ENCODE measurements around the gene ASB15. TPM values are rescaled to one million over a fixed set of nuclear protein-coding genes. Genes with fewer than 3 reads are reported as not detected.
A peak's percentile ranks its signal among the peaks of the same experiment; 100 is the strongest.

The ASB15 gene
- total and polyA plus RNA-seq, 5 donors, result 15.6 to 56.7 (median 25.2) TPM

GRCh38 chr7:123570390-123571182 is 31.0 kb upstream of the ASB15 start:
- H3K27me3 ChIP-seq (ENCODE audit: control insufficient read depth, insufficient read depth), result no peaks in the 10 kb centered on the region
- no peak overlapping the region for H3K4me3 ChIP-seq (ENCODE audit: low read length)
- H3K9me3 ChIP-seq (ENCODE audit: control insufficient read depth, low read length), result no peaks in the 10 kb centered on the region
- ATAC-seq (no peak), DNase-seq (no peak)
- no peak overlapping the region for H3K27ac ChIP-seq (ENCODE audit: low read length)
- intact Hi-C loops (cut with DNase I), result no loop called here
- 69% methylated on average over 4 of the region's 4 CpGs for WGBS
- H3K4me1 ChIP-seq (ENCODE audit: control insufficient read depth, insufficient read depth, low read length), result no peaks in the 10 kb centered on the region

- intact Hi-C loops (cut with DNase I), result no loop called here
- no peak for ATAC-seq
- Histone ChIP-seq H3K4me3 (ENCODE audit: low read length) (no peak overlapping the region), H3K27ac (ENCODE audit: low read length) (no peak overlapping the region), H3K9me3 (ENCODE audit: control insufficient read depth, low read length) (no peaks in the 10 kb centered on the region), H3K27me3 (ENCODE audit: control insufficient read depth, insufficient read depth) (no peaks in the 10 kb centered on the region), H3K4me1 (ENCODE audit: control insufficient read depth, insufficient read depth, low read length) (no peaks in the 10 kb centered on the region)
- DNase-seq, result no peak
- WGBS, result 61% methylated on average over 1 of the region's 1 CpG
These were observed 30.4 kb upstream of the ASB15 start for GRCh38 chr7:123571187-123571586.

GRCh38 chr7:123571684-123572083 is 29.9 kb upstream of the ASB15 start:
- ATAC-seq (no peak), DNase-seq (no peak)
- no peak overlapping the region for H3K4me3 ChIP-seq (ENCODE audit: low read length)
- no peaks in the 10 kb centered on the region for H3K4me1 ChIP-seq (ENCODE audit: control insufficient read depth, insufficient read depth, low read length)
- no peak overlapping the region for H3K27ac ChIP-seq (ENCODE audit: low read length)
- intact Hi-C loops (cut with DNase I), result no loop called here
- no peaks in the 10 kb centered on the region for H3K9me3 ChIP-seq (ENCODE audit: control insufficient read depth, low read length)
- H3K27me3 ChIP-seq (ENCODE audit: control insufficient read depth, insufficient read depth), result no peaks in the 10 kb centered on the region
- 93% methylated on average over 1 of the region's 1 CpG for WGBS

GRCh38 chr7:123573341-123573740 is 28.3 kb upstream of the ASB15 start:
- ATAC-seq (no peak), DNase-seq (no peak)
- WGBS, result 70% methylated on average over 3 of the region's 3 CpGs
- intact Hi-C loops (cut with DNase I), result no loop called here
- Histone ChIP-seq H3K27me3 (ENCODE audit: control insufficient read depth, insufficient read depth) (no peaks in the 10 kb centered on the region), H3K4me3 (ENCODE audit: low read length) (no peak overlapping the region), H3K27ac (ENCODE audit: low read length) (no peak overlapping the region), H3K9me3 (ENCODE audit: control insufficient read depth, low read length) (no peaks in the 10 kb centered on the region), H3K4me1 (ENCODE audit: control insufficient read depth, insufficient read depth, low read length) (no peaks in the 10 kb centered on the region)

- H3K4me3 ChIP-seq (ENCODE audit: low read length), result no peak overlapping the region
- intact Hi-C loops (cut with DNase I), result no loop called here
- no peak overlapping the region for H3K27ac ChIP-seq (ENCODE audit: low read length)
- H3K9me3 ChIP-seq (ENCODE audit: control insufficient read depth, low read length), result no peaks in the 10 kb centered on the region
- DNase-seq (no peak), ATAC-seq (no peak)
- H3K27me3 ChIP-seq (ENCODE audit: control insufficient read depth, insufficient read depth), result no peaks in the 10 kb centered on the region
- 90% methylated on average over 2 of the region's 2 CpGs for WGBS
- no peaks in the 10 kb centered on the region for H3K4me1 ChIP-seq (ENCODE audit: control insufficient read depth, insufficient read depth, low read length)
These were observed 27.6 kb upstream of the ASB15 start for GRCh38 chr7:123573896-123574467.

GRCh38 chr7:123579416-123579815 is 22.2 kb upstream of the ASB15 start:
- intact Hi-C loops (cut with DNase I), result no loop called here
- DNase-seq, result no peak
- no peak overlapping the region for H3K4me3 ChIP-seq (ENCODE audit: low read length)
- H3K4me1 ChIP-seq (ENCODE audit: control insufficient read depth, insufficient read depth, low read length), result no peaks in the 10 kb centered on the region
- no peaks in the 10 kb centered on the region for H3K27me3 ChIP-seq (ENCODE audit: control insufficient read depth, insufficient read depth)
- ATAC-seq, result no peak
- no peak overlapping the region for H3K27ac ChIP-seq (ENCODE audit: low read length)
- H3K9me3 ChIP-seq (ENCODE audit: control insufficient read depth, low read length), result no peaks in the 10 kb centered on the region

- H3K4me3 ChIP-seq (ENCODE audit: low read length), result no peak overlapping the region
- no peak overlapping the region for H3K27ac ChIP-seq (ENCODE audit: low read length)
- H3K9me3 ChIP-seq (ENCODE audit: control insufficient read depth, low read length), result no peaks in the 10 kb centered on the region
- no peak for DNase-seq
- H3K4me1 ChIP-seq (ENCODE audit: control insufficient read depth, insufficient read depth, low read length), result no peaks in the 10 kb centered on the region
- 29% methylated on average over 8 of the region's 8 CpGs for WGBS
- intact Hi-C loops (cut with DNase I), result loop anchor here in 2 of 4 donors (10.0 kb wide), 1 partner anchor 284 kb away; no protein-coding TSS in a partner anchor
- ATAC-seq, result peak; percentile 56 to 76
- H3K27me3 ChIP-seq (ENCODE audit: control insufficient read depth, insufficient read depth), result no peaks in the 10 kb centered on the region
These were observed 21.0 kb upstream of the ASB15 start for GRCh38 chr7:123580406-123581161.

GRCh38 chr7:123581162-123581459 is 20.5 kb upstream of the ASB15 start:
- intact Hi-C loops (cut with DNase I), result loop anchor here in 2 of 4 donors (10.0 kb wide), 1 partner anchor 284 kb away; no protein-coding TSS in a partner anchor
- Histone ChIP-seq H3K4me1 (ENCODE audit: control insufficient read depth, insufficient read depth, low read length) (no peaks in the 10 kb centered on the region), H3K27me3 (ENCODE audit: control insufficient read depth, insufficient read depth) (no peaks in the 10 kb centered on the region), H3K4me3 (ENCODE audit: low read length) (no peak overlapping the region), H3K27ac (ENCODE audit: low read length) (no peak overlapping the region), H3K9me3 (ENCODE audit: control insufficient read depth, low read length) (no peaks in the 10 kb centered on the region)
- DNase-seq, result no peak
- ATAC-seq, result no peak
- WGBS, result 19% methylated on average over 2 of the region's 2 CpGs

GRCh38 chr7:123583821-123584220 is 17.8 kb upstream of the ASB15 start:
- WGBS, result 84% methylated on average over 4 of the region's 4 CpGs
- Histone ChIP-seq H3K27me3 (ENCODE audit: control insufficient read depth, insufficient read depth) (no peaks in the 10 kb centered on the region), H3K9me3 (ENCODE audit: control insufficient read depth, low read length) (no peaks in the 10 kb centered on the region), H3K4me1 (ENCODE audit: control insufficient read depth, insufficient read depth, low read length) (no peaks in the 10 kb centered on the region), H3K27ac (ENCODE audit: low read length) (no peak overlapping the region), H3K4me3 (ENCODE audit: low read length) (no peak overlapping the region)
- ATAC-seq, result no peak
- intact Hi-C loops (cut with DNase I), result loop anchor here in 2 of 4 donors (10.0 kb wide), 1 partner anchor 281 kb away; no protein-coding TSS in a partner anchor
- DNase-seq, result no peak

- DNase-seq (no peak), ATAC-seq (no peak)
- Histone ChIP-seq H3K27ac (ENCODE audit: low read length) (no peak overlapping the region), H3K9me3 (ENCODE audit: control insufficient read depth, low read length) (no peaks in the 10 kb centered on the region), H3K4me3 (ENCODE audit: low read length) (no peak overlapping the region), H3K27me3 (ENCODE audit: control insufficient read depth, insufficient read depth) (no peaks in the 10 kb centered on the region), H3K4me1 (ENCODE audit: control insufficient read depth, insufficient read depth, low read length) (no peaks in the 10 kb centered on the region)
- WGBS, result 94% methylated on average over 2 of the region's 2 CpGs
- intact Hi-C loops (cut with DNase I), result loop anchor here in 2 of 4 donors (10.0 kb wide), 1 partner anchor 276 kb away; no protein-coding TSS in a partner anchor
These were observed 13.2 kb upstream of the ASB15 start for GRCh38 chr7:123588376-123588775.

- no peaks in the 10 kb centered on the region for H3K4me1 ChIP-seq (ENCODE audit: control insufficient read depth, insufficient read depth, low read length)
- WGBS, result 52% methylated on average over 10 of the region's 10 CpGs
These were observed 6.8 kb upstream of the ASB15 start for GRCh38 chr7:123594813-123595241.

More at GRCh38 chr7:123594813-123595241, 6.8 kb upstream of the ASB15 start:
- H3K9me3 ChIP-seq (ENCODE audit: control insufficient read depth, low read length), result no peaks in the 10 kb centered on the region
- H3K4me3 ChIP-seq (ENCODE audit: low read length), result no peak overlapping the region
- no peak for DNase-seq
- no peak overlapping the region for H3K27ac ChIP-seq (ENCODE audit: low read length)
- no peak for ATAC-seq
- no peaks in the 10 kb centered on the region for H3K27me3 ChIP-seq (ENCODE audit: control insufficient read depth, insufficient read depth)
- intact Hi-C loops (cut with DNase I), result no loop called here
